Coronary artery (tissue), 2 donors: Measurements from ENCODE around the gene KRTAP4-7.
"Not testable (repeated sequence)": the region's sequence is repeated elsewhere in the genome, so short reads cannot be mapped to it uniquely, and the experiment has no call there.

Source experiments
- DNase-seq: peaks from one replicate; pipeline ENCODE4 v3.0.0-alpha.2; 2017; ENCODE audit warnings: low spot score
- H3K27ac ChIP-seq, 2 donors: fragments of 200-600 bp; sonication (generic); one replicate each; pipeline ENCODE4 v1.5.1; 2016 to 2019
- H3K4me3 ChIP-seq: fragments of 200-600 bp; sonication (generic); 2 replicates; pipeline ENCODE4 v1.5.1; 2016; ENCODE audit warnings: mild to moderate bottlenecking, moderate library complexity
- TF ChIP-seq, protein P1 (sequence below): fragments of 200-600 bp; sonication (generic); IDR thresholded peaks from one replicate; pipeline ENCODE4 v1.5.1; 2019; ENCODE audit warnings: antibody characterized with exemption

Gene KRTAP4-7

DNA sequence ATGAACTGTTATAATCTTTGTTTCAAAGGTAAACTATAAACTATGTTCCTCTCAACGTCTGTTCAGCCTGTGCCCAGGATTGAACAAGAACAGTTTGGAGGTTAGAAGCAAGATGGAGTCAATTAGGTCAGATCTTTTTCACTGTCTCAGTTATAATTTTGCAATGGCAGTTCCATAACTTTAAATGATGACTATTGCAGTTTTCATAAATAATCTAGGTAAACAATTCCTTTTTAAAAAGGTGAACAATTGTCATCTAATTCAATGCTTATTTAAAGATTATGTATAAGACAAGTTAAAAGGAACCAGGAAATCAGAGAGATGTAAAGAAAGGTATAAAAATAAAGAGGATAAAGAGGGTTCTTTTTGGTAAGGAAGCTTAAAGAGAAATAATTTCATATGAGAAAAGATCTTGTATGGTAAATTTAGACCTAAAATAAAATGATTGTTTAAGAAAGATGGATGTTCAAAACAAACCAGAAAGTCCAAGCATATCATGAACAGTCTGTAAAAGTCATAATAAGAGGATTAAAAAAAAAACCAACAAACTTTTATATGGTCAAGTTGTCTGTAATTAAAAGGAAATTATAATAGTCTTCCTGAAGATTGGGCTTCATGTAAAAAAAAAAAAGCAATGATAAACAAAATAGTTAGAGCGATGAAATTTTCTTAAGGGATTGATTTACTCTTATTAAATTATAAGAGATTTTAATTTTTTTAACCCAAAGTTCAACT is 27.4 kb downstream of the KRTAP4-7 start:
- DNase-seq: no peak
- Histone ChIP-seq H3K27ac (no peak overlapping the region), H3K4me3 (no peak overlapping the region)
- TF ChIP-seq, protein P1, sequence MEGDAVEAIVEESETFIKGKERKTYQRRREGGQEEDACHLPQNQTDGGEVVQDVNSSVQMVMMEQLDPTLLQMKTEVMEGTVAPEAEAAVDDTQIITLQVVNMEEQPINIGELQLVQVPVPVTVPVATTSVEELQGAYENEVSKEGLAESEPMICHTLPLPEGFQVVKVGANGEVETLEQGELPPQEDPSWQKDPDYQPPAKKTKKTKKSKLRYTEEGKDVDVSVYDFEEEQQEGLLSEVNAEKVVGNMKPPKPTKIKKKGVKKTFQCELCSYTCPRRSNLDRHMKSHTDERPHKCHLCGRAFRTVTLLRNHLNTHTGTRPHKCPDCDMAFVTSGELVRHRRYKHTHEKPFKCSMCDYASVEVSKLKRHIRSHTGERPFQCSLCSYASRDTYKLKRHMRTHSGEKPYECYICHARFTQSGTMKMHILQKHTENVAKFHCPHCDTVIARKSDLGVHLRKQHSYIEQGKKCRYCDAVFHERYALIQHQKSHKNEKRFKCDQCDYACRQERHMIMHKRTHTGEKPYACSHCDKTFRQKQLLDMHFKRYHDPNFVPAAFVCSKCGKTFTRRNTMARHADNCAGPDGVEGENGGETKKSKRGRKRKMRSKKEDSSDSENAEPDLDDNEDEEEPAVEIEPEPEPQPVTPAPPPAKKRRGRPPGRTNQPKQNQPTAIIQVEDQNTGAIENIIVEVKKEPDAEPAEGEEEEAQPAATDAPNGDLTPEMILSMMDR: no peak

DNA sequence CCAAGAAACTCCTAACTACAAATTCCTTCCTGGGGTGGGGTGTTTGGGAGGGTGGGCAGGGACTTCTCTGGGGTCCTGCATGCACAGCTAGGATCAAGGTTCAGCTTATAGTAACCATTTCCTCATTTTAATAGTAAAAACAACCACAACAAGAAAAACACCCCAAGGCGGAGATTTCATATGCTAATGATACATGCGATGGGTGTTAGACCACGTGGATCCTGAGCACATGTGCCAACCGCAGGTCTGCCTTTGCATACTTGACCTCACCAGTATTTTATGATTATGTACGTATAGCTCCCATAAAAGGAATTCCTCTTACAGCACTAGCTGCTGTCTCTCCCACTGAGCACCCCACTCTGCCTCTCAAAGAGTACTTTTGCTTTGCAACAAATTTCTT is 32.3 kb downstream of the KRTAP4-7 start:
- TF ChIP-seq, protein P1: no peak
- no peak for DNase-seq
- Histone ChIP-seq H3K27ac (no peak overlapping the region), H3K4me3 (no peak overlapping the region)

DNA sequence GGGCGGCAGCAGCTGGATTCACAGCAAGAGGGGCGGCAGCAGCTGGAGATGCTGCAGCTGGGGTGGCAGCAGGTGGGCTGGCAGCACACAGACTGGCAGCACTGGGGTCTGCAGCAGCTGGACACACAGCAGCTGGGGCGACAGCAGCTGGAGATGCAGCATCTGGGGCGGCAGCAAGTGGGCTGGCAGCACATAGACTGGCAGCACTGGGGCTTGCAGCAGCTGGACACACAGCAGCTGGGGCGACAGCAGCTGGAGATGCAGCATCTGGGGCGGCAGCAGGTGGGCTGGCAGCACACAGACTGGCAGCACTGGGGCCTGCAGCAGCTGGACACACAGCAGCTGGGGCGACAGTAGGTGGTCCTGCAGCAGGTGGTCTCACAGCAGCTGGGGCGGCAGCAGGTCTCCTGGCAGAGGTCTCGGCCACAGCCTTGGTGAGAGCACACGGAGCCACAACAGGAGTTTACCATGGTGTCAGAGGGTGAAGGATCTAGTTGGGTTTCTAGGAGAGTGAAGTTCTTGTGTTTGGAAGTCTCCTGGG is 34.0 kb downstream of the KRTAP4-7 start, which contains the start of gene KRTAP4-11:
Gene KRTAP4-11, minus strand, starts transcription at position 528 of the 541 bp plus-strand sequence. Its CDS starts 58 bp downstream, at position 470.
- not testable (repeated sequence) for DNase-seq, H3K4me3 ChIP-seq, H3K27ac ChIP-seq

DNA sequence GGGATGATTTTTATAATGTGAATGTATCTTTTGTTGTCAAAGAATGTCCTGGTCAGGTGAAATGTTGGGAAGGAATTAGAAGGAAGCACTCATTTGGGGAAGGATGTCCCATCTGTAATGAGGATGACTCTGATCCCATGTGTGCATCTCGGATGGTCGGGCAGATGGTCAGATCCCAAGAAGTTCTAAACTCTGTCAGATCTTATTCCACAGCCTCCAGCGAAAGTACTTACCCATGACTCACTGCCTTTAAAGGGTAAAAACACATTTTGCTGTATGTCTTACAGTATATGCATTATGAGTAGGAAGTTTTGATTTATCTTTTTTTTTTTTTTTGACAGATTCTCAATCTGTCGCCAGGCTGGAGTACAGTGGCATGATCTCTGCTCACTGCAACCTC is 34.8 kb downstream of the KRTAP4-7 start:
- Histone ChIP-seq H3K4me3 (no peak overlapping the region), H3K27ac (no peak overlapping the region)
- DNase-seq: no peak
- TF ChIP-seq, protein P1: no peak

DNA sequence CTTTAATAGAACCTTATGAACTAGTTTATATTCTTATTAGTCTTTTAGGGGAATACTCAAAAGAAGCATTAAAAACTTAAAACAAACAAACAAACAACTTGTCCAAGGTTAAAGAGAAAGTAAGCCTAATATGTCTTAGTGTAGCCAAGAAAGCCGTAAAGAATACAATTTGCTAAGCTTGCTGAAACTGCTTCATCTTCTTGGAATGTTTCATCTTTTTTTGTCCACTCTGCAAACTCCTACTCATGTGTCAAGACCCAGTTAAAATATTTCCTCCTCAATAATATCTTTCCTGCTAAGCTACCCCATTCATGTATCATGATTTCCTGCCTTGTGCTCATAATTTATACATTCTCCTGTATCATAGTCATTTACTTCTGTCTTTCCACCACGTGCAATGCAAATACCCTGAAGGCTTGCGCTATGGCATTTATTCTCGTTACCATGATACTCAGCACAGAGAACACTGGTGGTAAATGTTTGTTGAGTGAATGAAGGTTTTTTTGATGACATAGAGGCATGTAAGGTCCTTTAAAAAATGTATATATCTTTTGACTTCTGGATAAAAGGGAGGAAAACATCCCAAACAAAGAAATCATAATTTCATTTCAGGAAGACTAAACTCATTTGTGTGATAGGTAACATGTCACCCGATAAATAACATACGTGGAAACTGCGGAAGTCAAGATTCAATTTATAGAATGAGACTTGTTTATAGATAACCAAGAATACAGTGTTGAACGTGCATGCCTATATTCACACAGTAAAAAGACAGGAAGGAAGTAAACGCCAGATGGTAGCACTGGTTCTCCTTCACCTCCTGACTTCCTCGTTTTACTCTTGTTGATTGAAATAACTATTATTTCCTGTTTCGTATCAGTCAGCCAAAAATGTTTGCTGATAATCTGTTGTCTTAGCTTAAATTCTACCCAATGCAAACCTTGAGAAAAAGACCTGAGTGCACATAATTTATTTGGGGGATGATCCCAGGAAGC is 36.0 kb downstream of the KRTAP4-7 start:
- not testable (repeated sequence) for H3K4me3 ChIP-seq, H3K27ac ChIP-seq, DNase-seq

DNA sequence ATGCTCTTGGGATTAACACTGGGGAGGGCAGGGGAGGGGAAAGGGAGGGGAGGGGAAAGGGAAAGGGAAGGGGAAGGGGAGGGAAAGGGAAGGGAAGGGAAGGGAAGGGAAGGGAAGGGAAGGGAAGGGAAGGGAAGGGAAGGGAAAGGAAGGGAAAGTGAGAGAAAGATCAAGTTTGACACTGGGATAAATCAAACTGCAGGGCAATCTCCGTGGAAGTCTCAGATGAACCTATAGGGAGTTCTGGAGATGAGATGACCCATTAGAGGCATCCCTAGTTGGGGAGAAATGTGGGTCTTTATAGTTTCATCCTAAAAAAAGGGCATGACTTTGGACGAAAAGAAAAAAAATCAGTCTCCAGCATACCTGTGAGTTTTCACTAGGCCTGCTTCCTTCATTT is 37.8 kb downstream of the KRTAP4-7 start:
- TF ChIP-seq, protein P1: no peak
- no peak overlapping the region for H3K27ac ChIP-seq
- H3K4me3 ChIP-seq: no peak overlapping the region
- DNase-seq: no peak

DNA sequence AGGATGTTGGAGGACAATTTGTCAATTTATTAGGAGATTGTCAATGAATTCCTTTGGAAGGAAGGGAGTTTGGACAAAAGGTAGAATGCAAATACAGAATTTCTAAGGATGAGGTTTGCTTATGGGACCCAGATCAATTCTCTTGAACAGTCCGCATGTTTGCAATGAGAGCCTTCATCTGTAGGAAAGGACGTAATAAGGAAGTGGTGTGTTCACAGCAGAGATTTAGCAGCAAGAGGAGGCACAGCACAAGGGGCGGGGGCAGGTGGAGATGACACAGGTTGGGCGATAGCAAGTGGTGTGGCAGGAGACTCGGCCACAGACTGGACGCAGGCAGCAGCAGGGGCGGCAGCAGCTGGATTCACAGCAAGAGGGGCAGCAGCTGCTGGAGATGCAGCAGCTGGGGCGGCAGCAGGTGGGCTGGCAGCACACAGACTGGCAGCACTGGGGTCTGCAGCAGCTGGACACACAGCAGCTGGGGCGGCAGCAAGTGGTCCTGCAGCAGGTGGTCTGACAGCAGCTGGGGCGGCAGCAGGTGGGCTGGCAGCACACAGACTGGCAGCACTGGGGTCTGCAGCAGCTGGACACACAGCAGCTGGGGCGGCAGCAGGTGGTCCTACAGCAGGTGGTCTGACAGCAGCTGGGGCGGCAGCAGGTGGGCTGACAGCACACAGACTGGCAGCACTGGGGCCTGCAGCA is 39.5 kb downstream of the KRTAP4-7 start:
- H3K4me3 ChIP-seq, DNase-seq, H3K27ac ChIP-seq: not testable (repeated sequence)

DNA sequence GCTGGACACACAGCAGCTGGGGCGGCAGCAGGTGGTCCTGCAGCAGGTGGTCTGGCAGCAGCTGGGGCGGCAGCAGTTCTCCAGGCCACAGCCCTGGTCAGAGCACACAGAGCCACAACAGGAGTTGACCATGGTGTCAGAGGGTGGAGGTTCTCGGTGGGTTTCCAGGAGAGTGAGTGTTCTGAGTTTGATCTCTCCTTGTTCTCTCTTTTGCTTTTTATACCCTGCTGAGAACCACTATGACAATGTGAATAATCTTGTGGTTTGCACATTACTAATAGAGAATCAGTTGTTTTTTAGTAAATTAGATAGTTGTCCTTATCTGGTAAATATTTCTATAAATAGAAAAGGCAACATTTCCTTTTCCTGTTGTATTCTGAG is 40.0 kb downstream of the KRTAP4-7 start, which contains the start of gene KRTAP4-12:
Gene KRTAP4-12, minus strand, starts transcription at position 192 of the 381 bp plus-strand sequence. Its CDS starts 60 bp downstream, at position 132.
- DNase-seq, H3K4me3 ChIP-seq, H3K27ac ChIP-seq: not testable (repeated sequence)
